GM23338 (cell line): Measurements from ENCODE around the gene BIRC3. TPM values are rescaled to one million over a fixed set of nuclear protein-coding genes. Genes with fewer than 3 reads are reported as not detected.

Source experiments
- ATAC-seq: fragments of 200-7000 bp; cut with Tn5 transposase; 3 replicates; pipeline ENCODE4 v1.9.1; 2020
- DNase-seq: peaks from one replicate; pipeline ENCODE4 v3.0.0-alpha.2; 2015; ENCODE audit warnings: low spot score
- H2AFZ ChIP-seq: fragments of 200-600 bp; sonication (generic); 2 replicates; pipeline ENCODE4 v1.8.0; 2016; ENCODE audit warnings: antibody characterized with exemption, mild to moderate bottlenecking, moderate library complexity
- H3F3A ChIP-seq: fragments of 200-600 bp; sonication (generic); replicated peaks from 2 replicates; pipeline ENCODE4 v1.8.0; 2017; ENCODE audit warnings: antibody characterized with exemption, mixed run types, low read depth
- H3K27ac ChIP-seq: fragments of 200-600 bp; sonication (generic); 2 replicates; pipeline ENCODE4 v1.6.1; 2016; ENCODE audit warnings: low read depth
- H3K27me3 ChIP-seq: fragments of 200-600 bp; sonication (generic); 2 replicates; pipeline ENCODE4 v1.8.0; 2016; ENCODE audit warnings: mild to moderate bottlenecking, mixed run types, moderate library complexity; ENCODE audit not compliant: insufficient read depth
- H3K36me3 ChIP-seq: fragments of 200-600 bp; sonication (generic); 2 replicates; pipeline ENCODE4 v1.8.0; 2016; ENCODE audit warnings: mild to moderate bottlenecking; ENCODE audit not compliant: insufficient read depth
- H3K4me1 ChIP-seq: fragments of 200-600 bp; sonication (generic); 2 replicates; pipeline ENCODE4 v1.8.0; 2016; ENCODE audit warnings: mild to moderate bottlenecking, moderate library complexity; ENCODE audit not compliant: insufficient read depth
- H3K4me2 ChIP-seq: fragments of 200-600 bp; sonication (generic); 2 replicates; pipeline ENCODE4 v1.7.1; 2017; ENCODE audit warnings: mixed run types
- H3K4me3 ChIP-seq: fragments of 200-600 bp; sonication (generic); 2 replicates; pipeline ENCODE4 v1.6.1; 2016; ENCODE audit warnings: mixed run types
- H3K79me2 ChIP-seq: fragments of 200-600 bp; sonication (generic); replicated peaks from 2 replicates; pipeline ENCODE4 v1.8.0; 2017; ENCODE audit warnings: mild to moderate bottlenecking; ENCODE audit not compliant: insufficient read depth
- H3K9me2 ChIP-seq: fragments of 200-600 bp; sonication (generic); 2 replicates; pipeline ENCODE4 v1.8.0; 2017; ENCODE audit not compliant: insufficient read depth
- H4K20me1 ChIP-seq: fragments of 200-600 bp; sonication (generic); replicated peaks from 2 replicates; pipeline ENCODE4 v1.8.0; 2017; ENCODE audit warnings: mild to moderate bottlenecking; ENCODE audit not compliant: insufficient read depth
- H3K27ac Mint-ChIP-seq: 2 replicates; pipeline ENCODE4 v1.8.0; 2020; ENCODE audit warnings: inconsistent platforms, mild to moderate bottlenecking, moderate library complexity, mixed read lengths
- H3K27me3 Mint-ChIP-seq: 3 replicates; pipeline ENCODE4 v1.8.0; 2022; ENCODE audit warnings: low read depth, mild to moderate bottlenecking, moderate library complexity, mixed read lengths, inconsistent platforms; ENCODE audit not compliant: insufficient read depth, poor library complexity
- H3K36me3 Mint-ChIP-seq: 3 replicates; pipeline ENCODE4 v1.8.0; 2021; ENCODE audit warnings: low read depth, mild to moderate bottlenecking, inconsistent platforms, moderate library complexity, mixed read lengths
- H3K4me1 Mint-ChIP-seq: 3 replicates; pipeline ENCODE4 v1.8.0; 2020; ENCODE audit warnings: mild to moderate bottlenecking, inconsistent platforms, mixed read lengths
- H3K4me3 Mint-ChIP-seq: 3 replicates; pipeline ENCODE4 v1.8.0; 2021; ENCODE audit warnings: moderate library complexity, mild to moderate bottlenecking, inconsistent platforms, mixed read lengths
- H3K9me3 Mint-ChIP-seq: 3 replicates; pipeline ENCODE4 v1.8.0; 2020; ENCODE audit warnings: moderate library complexity, mild to moderate bottlenecking, inconsistent platforms, mixed read lengths
- CREB1 ChIP-seq: fragments of 250-450 bp; sonication (Bioruptor Pico); IDR thresholded peaks from 2 replicates; pipeline ENCODE4 v1.5.0; 2020; ENCODE audit warnings: low read depth, mild to moderate bottlenecking, moderate library complexity
- CTCF ChIP-seq, 2 experiments: fragments of 200-600 bp in 1 of 2; sonication (generic) in 1 of 2; conservative IDR thresholded peaks; 2 replicates each; pipeline versions ENCODE4 v1.5.1 to v1.6.1; 2016 to 2017; ENCODE audit warnings: antibody characterized with exemption in 2 of 2, low read depth in 2 of 2, mild to moderate bottlenecking in 2 of 2, moderate library complexity in 1 of 2
- ETS1 ChIP-seq: IDR thresholded peaks from 2 replicates; pipeline ENCODE4 v1.6.1; 2016; ENCODE audit warnings: antibody characterized with exemption
- EZH2 ChIP-seq: fragments of 200-600 bp; sonication (generic); IDR thresholded peaks from one replicate; pipeline ENCODE4 v1.8.0; 2017; ENCODE audit warnings: antibody characterized with exemption, mild to moderate bottlenecking, low read depth; ENCODE audit not compliant: unreplicated experiment
- EZH2phosphoT487 ChIP-seq: fragments of 200-600 bp; sonication (generic); IDR thresholded peaks from one replicate; pipeline ENCODE4 v1.8.1; 2018; ENCODE audit warnings: antibody characterized with exemption; ENCODE audit not compliant: unreplicated experiment
- JUNB ChIP-seq: IDR thresholded peaks from one replicate; pipeline ENCODE4 v1.6.1; 2016; ENCODE audit warnings: antibody characterized with exemption; ENCODE audit not compliant: unreplicated experiment
- NANOG ChIP-seq: IDR thresholded peaks from 2 replicates; pipeline ENCODE4 v1.6.1; 2016; ENCODE audit warnings: antibody characterized with exemption, borderline replicate concordance
- POLR2AphosphoS5 ChIP-seq: IDR thresholded peaks from 2 replicates; pipeline ENCODE4 v1.6.1; 2016; ENCODE audit warnings: antibody characterized with exemption, low read depth
- REST ChIP-seq: IDR thresholded peaks from one replicate; pipeline ENCODE4 v1.6.1; 2018; ENCODE audit warnings: antibody characterized with exemption; ENCODE audit not compliant: unreplicated experiment
- STAT1 ChIP-seq: IDR thresholded peaks from one replicate; pipeline ENCODE4 v1.6.1; 2016; ENCODE audit warnings: antibody characterized with exemption; ENCODE audit not compliant: unreplicated experiment
- ZNF114 ChIP-seq: fragments of 250-450 bp; sonication (Bioruptor Pico); IDR thresholded peaks from 2 replicates; pipeline ENCODE4 v1.5.0; 2020; ENCODE audit warnings: mild to moderate bottlenecking, moderate library complexity
- ZNF331 ChIP-seq: fragments of 250-450 bp; sonication (Bioruptor Pico); IDR thresholded peaks from 2 replicates; pipeline ENCODE4 v1.5.0; 2020; ENCODE audit warnings: low read depth, mild to moderate bottlenecking, moderate library complexity
- polyA plus RNA-seq: library from polyadenylated mRNA; unstranded; fragments of >200 nt; fragmentation: Nextera tagmentation; extraction: Ambion mirVana; gene quantifications from 2 replicates; pipeline ENCODE4 v1.2.1, GENCODE V29; 2016
- total RNA-seq: library from RNA; depleted of rRNA; stranded (reverse); fragments of >200 nt; shearing (Covaris generic); gene quantifications from 2 replicates; pipeline ENCODE4 v1.2.3, GENCODE V29; 2014

BIRC3 gene
- total and polyA plus RNA-seq, 2 experiments from 2014 or later: 0.03 TPM; not detected in 1

- TF ChIP-seq CTCF (conservative IDR thresholded peaks at IDR 0.05; ENCODE audit: low read depth in 2 of 2): no peak
These were observed 45.0 kb upstream of the BIRC3 start (continued) for GRCh38 chr11:102272047-102272824.

GRCh38 chr11:102274628-102275027 is 42.7 kb upstream of the BIRC3 start:
- Mint-ChIP-seq H3K27me3 (peaks cover 3% of the 10 kb centered on the region), H3K9me3 (peaks cover 4% of the 10 kb centered on the region; the same call in 1 of the 3 replicates), H3K36me3 (no peaks in the 10 kb centered on the region; the same call in 2 of the 3 replicates), H3K4me1 (peaks cover 25% of the 10 kb centered on the region), H3K4me3 (no peak overlapping the region), H3K27ac (no peak overlapping the region)
- no peaks in the 10 kb centered on the region for H4K20me1 ChIP-seq
- H3K36me3 ChIP-seq: no peaks in the 10 kb centered on the region
- H3K9me2 ChIP-seq: no peaks in the 10 kb centered on the region
- no peaks in the 10 kb centered on the region for H3K79me2 ChIP-seq
- DNase-seq: no peak
- ATAC-seq: peak; percentile 55; the same call in 2 of the 3 replicates
- no peak overlapping the region for H3K4me3 ChIP-seq
- peaks cover 18% of the 10 kb centered on the region for H3K4me1 ChIP-seq
- H3F3A ChIP-seq: no peaks in the 10 kb centered on the region
- no peaks in the 10 kb centered on the region for H3K27me3 ChIP-seq
- no peak overlapping the region for H2AFZ ChIP-seq
- no peak overlapping the region for H3K27ac ChIP-seq
- H3K4me2 ChIP-seq: no peak overlapping the region
- TF ChIP-seq EZH2 (no peak), REST (no peak), ETS1 (no peak), EZH2phosphoT487 (no peak), JUNB (no peak), STAT1 (no peak), CTCF (conservative IDR thresholded peaks at IDR 0.05; ENCODE audit: low read depth in 2 of 2) (no peak), CREB1 (no peak), NANOG (no peak), ZNF114 (no peak), ZNF331 (CRISPR knock-in tag) (no peak), POLR2AphosphoS5 (no peak)
